GM12864 (cell line): ENCODE data around the gene PSORS1C2.
"Not testable (repeated sequence)": the region's sequence is repeated elsewhere in the genome, so short reads cannot be mapped to it uniquely, and the experiment has no call there.

Experiments
- DNase-seq: peaks from one replicate; pipeline ENCODE4 v3.0.0-alpha.2; 2011; ENCODE audit warnings: low read depth
- H3K4me3 ChIP-seq: 2 replicates; pipeline ENCODE4 v1.5.1; 2011; ENCODE audit warnings: mild to moderate bottlenecking, low read depth, low read length, control low read depth
- CTCF ChIP-seq: IDR thresholded peaks from 2 replicates; pipeline ENCODE4 v1.5.1; 2011; ENCODE audit warnings: low read depth, mild to moderate bottlenecking, moderate library complexity, low read length, control low read depth, inconsistent platforms; ENCODE audit errors: missing control alignments

Gene PSORS1C2

GRCh38 chr6:31170987-31171671 lies 32.3 kb upstream of the PSORS1C2 start:
- TF ChIP-seq CTCF, result no peak
- no peak for DNase-seq
- H3K4me3 ChIP-seq, result no peak overlapping the region

- H3K4me3 ChIP-seq, result no peak within 1 kb of the TSS
- DNase-seq, result no peak
- no peak for TF ChIP-seq CTCF
Measured at GRCh38 chr6:31170600-31170881, 31.7 kb upstream of the PSORS1C2 start, which contains the start of gene POU5F1. POU5F1 (minus strand) TSS chr6:31170682; CDS start chr6:31170620, 62 bp downstream.

- DNase-seq, H3K4me3 ChIP-seq: not testable (repeated sequence)
Measured at GRCh38 chr6:31169858-31170599, 31.2 kb upstream of the PSORS1C2 start.

- TF ChIP-seq CTCF, result no peak
- H3K4me3 ChIP-seq, result no peak overlapping the region
- no peak for DNase-seq
Measured at GRCh38 chr6:31169123-31169857, 30.4 kb upstream of the PSORS1C2 start.

- no peak for DNase-seq
Measured at GRCh38 chr6:31168606-31169005, 29.7 kb upstream of the PSORS1C2 start.

GRCh38 chr6:31165986-31166385 lies 27.1 kb upstream of the PSORS1C2 start:
- H3K4me3 ChIP-seq, result no peak overlapping the region
- no peak for TF ChIP-seq CTCF
- no peak for DNase-seq

More at GRCh38 chr6:31168606-31169005, 29.7 kb upstream of the PSORS1C2 start:
- no peak overlapping the region for H3K4me3 ChIP-seq
- TF ChIP-seq CTCF, result no peak

- peak; percentile 68 for DNase-seq
- H3K4me3 ChIP-seq, result peak overlapping the region; percentile 36
Measured at GRCh38 chr6:31165064-31165832, 26.4 kb upstream of the PSORS1C2 start.

- DNase-seq, result not testable (repeated sequence)
- H3K4me3 ChIP-seq, result peak overlapping the region; percentile 36
Measured at GRCh38 chr6:31164475-31165063, 25.7 kb upstream of the PSORS1C2 start.
